GM21367 (cell line): Measurements from ENCODE around the gene NOG.
A peak's percentile ranks its signal among the peaks of the same experiment; 100 is the strongest.

Experiments
- ATAC-seq: cut with Tn5 transposase; IDR thresholded peaks from one replicate; pipeline ENCODE4 v1.9.1; 2021; ENCODE audit not compliant: unreplicated experiment

Gene NOG

GRCh38 chr17:56593646-56594319, at the start of gene NOG:
Gene NOG (plus strand): TSS chr17:56593699. CDS start chr17:56594224, 525 bp downstream.
- ATAC-seq = no peak

GRCh38 chr17:56545106-56545505, 48.4 kb upstream of the NOG start:
- no peak for ATAC-seq

GRCh38 chr17:56545930-56546329, 47.6 kb upstream of the NOG start:
- no peak for ATAC-seq

- ATAC-seq = no peak
These were observed 44.8 kb upstream of the NOG start for GRCh38 chr17:56548661-56549060.

- no peak for ATAC-seq
These were observed 44.0 kb upstream of the NOG start for GRCh38 chr17:56549501-56549900.

GRCh38 chr17:56557682-56558081, 35.8 kb upstream of the NOG start:
- ATAC-seq = no peak

- no peak for ATAC-seq
These were observed 35.4 kb upstream of the NOG start for GRCh38 chr17:56558088-56558487.

GRCh38 chr17:56570199-56570598, 23.3 kb upstream of the NOG start:
- ATAC-seq = no peak

GRCh38 chr17:56571456-56571855, 22.0 kb upstream of the NOG start:
- ATAC-seq = no peak

GRCh38 chr17:56577190-56577842, 16.2 kb upstream of the NOG start:
- no peak for ATAC-seq

- ATAC-seq = no peak
These were observed 15.7 kb upstream of the NOG start for GRCh38 chr17:56577843-56578204.

GRCh38 chr17:56581635-56582627, 11.6 kb upstream of the NOG start:
- no peak for ATAC-seq

GRCh38 chr17:56583772-56584171, 9.7 kb upstream of the NOG start:
- ATAC-seq = no peak

- ATAC-seq = no peak
These were observed 6.2 kb upstream of the NOG start for GRCh38 chr17:56587298-56587697.

GRCh38 chr17:56592487-56593085, 913 bp upstream of the NOG start:
- peak; percentile 57 for ATAC-seq

GRCh38 chr17:56593086-56593645, 333 bp upstream of the NOG start:
- ATAC-seq = no peak

- no peak for ATAC-seq
These were observed 1.0 kb downstream of the NOG start for GRCh38 chr17:56594320-56595107.

GRCh38 chr17:56595108-56595418, 1.6 kb downstream of the NOG start:
- no peak for ATAC-seq

- ATAC-seq = no peak
These were observed 2.6 kb downstream of the NOG start for GRCh38 chr17:56595831-56596690.
